Testis (tissue), 3 donors: Measurements from ENCODE around the gene DUSP19. TPM values are rescaled to one million over a fixed set of nuclear protein-coding genes. Genes with fewer than 3 reads are reported as not detected.

Source experiments
- DNase-seq: peaks from one replicate; pipeline ENCODE4 v3.0.0-alpha.2; 2019
- H3K27ac ChIP-seq, 2 donors: fragments of 200-600 bp; sonication (generic); one replicate each; pipeline ENCODE4 v1.5.1; 2019
- H3K27me3 ChIP-seq: fragments of 200-600 bp; sonication (generic); one replicate; pipeline ENCODE4 v1.5.1; 2019
- H3K36me3 ChIP-seq: fragments of 200-600 bp; sonication (generic); one replicate; pipeline ENCODE4 v1.5.1; 2017; ENCODE audit warnings: low read depth; ENCODE audit errors: missing control alignments
- H3K4me1 ChIP-seq: fragments of 200-600 bp; sonication (generic); one replicate; pipeline ENCODE4 v1.5.1; 2019
- H3K4me3 ChIP-seq, 2 donors: fragments of 200-600 bp; sonication (generic); one replicate each; pipeline ENCODE4 v1.5.1; 2017 to 2019
- H3K9me3 ChIP-seq: fragments of 200-600 bp; sonication (generic); one replicate; pipeline ENCODE4 v1.5.1; 2017
- CTCF ChIP-seq, 3 experiments: fragments of 450-650 bp in 2 of 3; fragments of 200-600 bp in 1 of 3; sonication (generic) in 1 of 3; IDR thresholded peaks; one replicate each; pipeline ENCODE4 v1.5.1; 2016 to 2019; ENCODE audit warnings: antibody characterized with exemption in 3 of 3, mild to moderate bottlenecking in 2 of 3, moderate library complexity in 1 of 3
- POLR2A ChIP-seq: fragments of 450-650 bp; IDR thresholded peaks from one replicate; pipeline ENCODE4 v1.6.1; 2017; ENCODE audit warnings: antibody characterized with exemption, mild to moderate bottlenecking, moderate library complexity
- whole genome bisulfite sequencing, 2 donors: methylation state at CpG; one replicate each; pipeline ENCODE4 v1.1.5; 2018; 5-methylcytosine and 5-hydroxymethylcytosine counted together
- intact Hi-C: fragments of 100-400 bp; cut with DNase I; formaldehyde crosslinking; loops from one replicate; pipeline ENCODE4 v1.15.1; 2023; ENCODE audit warnings: low total_unique reads
- polyA plus RNA-seq: library from polyadenylated mRNA; stranded (reverse); fragments of 350-450 nt; fragmentation: Illumina TruSeq; extraction: RNeasy Lipid Tissue Mini Kit (QIAGEN cat#74804); gene quantifications from one replicate; pipeline ENCODE4 v1.2.3, GENCODE V29; 2014; ENCODE audit warnings: low read depth, low replicate concordance; ENCODE audit not compliant: insufficient read depth
- total RNA-seq, 2 donors: library from RNA; depleted of rRNA; stranded (reverse); fragments of >200 nt; gene quantifications; one replicate each; pipeline ENCODE4 v1.2.3, GENCODE V29; 2016

DUSP19 gene
- total and polyA plus RNA-seq, 3 donors from 2014 or later: 3.8 to 4.5 (median 4.3) TPM

DNA sequence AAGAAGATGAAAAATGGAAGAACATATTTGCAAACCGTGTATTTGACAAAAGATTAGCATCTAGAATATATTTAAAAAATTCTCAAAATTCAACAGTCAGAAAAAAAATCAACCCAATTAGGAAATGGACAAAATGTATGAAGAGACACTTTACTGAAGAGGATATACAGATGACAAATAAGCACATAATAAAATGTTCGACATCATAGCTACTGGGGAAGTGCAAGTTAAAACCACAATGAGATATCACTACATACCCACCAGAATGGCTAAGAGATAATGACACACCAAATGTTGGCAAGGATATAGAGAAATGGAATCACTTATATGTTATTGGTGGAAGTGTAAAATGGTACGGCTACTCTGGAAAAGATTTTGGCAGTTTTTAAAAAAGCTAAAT, 34.0 kb downstream of the DUSP19 start:
- Histone ChIP-seq H3K27ac (no peak overlapping the region), H3K4me1 (no peaks in the 10 kb centered on the region), H3K9me3 (no peaks in the 10 kb centered on the region), H3K27me3 (no peaks in the 10 kb centered on the region), H3K36me3 (no peaks in the 10 kb centered on the region), H3K4me3 (no peak overlapping the region)
- 87 to 88% methylated on average over 3 of the region's 3 CpGs for WGBS, 2 donors
- TF ChIP-seq POLR2A (no peak), CTCF (IDR thresholded peaks at IDR 0.05) (no peak)
- DNase-seq: no peak
- intact Hi-C loops: no loop called here

DNA sequence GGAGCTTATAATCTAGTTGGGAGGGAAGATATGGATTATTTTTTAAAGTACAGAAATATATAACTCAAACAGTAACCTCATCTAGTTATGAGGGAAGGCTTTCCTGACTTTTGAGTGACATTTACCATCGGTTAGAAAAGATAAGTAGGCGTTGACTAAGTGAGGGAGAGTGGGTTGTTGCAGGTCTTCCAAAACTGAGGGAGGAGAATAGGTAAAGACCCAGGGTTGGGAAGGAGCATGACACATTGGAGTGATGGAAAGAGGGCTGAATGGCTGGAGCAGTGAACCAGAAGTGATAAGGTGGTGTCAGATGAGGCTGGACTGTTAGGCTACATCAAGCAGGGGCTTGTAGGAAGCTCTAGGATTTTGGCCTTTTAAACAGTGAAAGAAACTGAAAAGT, 35.1 kb downstream of the DUSP19 start:
- H3K36me3 ChIP-seq: no peaks in the 10 kb centered on the region
- H3K9me3 ChIP-seq: no peaks in the 10 kb centered on the region
- TF ChIP-seq POLR2A (no peak), CTCF (IDR thresholded peaks at IDR 0.05) (no peak)
- intact Hi-C loops: no loop called here
- H3K27me3 ChIP-seq: no peaks in the 10 kb centered on the region
- no peak for DNase-seq
- H3K4me1 ChIP-seq: no peaks in the 10 kb centered on the region
- no peak overlapping the region for H3K4me3 ChIP-seq
- 54 to 66% methylated on average over 2 of the region's 2 CpGs for WGBS, 2 donors
- H3K27ac ChIP-seq: no peak overlapping the region

DNA sequence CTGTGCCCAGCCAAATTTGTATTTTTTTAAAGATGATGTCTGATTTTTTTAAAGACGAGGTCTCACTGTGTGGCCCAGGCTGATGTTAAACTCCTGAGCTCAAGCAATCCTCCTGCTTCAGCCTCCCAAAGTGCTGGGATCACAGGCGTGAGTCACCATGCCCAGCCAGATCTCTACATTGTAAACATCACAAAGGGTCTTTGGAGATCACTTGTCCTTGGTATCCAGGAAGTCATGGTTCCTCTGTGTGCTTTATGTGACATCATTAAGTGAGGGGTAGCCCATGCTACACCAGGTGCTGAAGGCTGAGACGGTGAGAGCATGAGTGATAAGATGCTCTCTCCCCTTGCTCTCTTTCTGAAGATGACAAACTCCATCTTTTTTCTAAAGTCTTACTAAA, 38.7 kb downstream of the DUSP19 start:
- H3K4me3 ChIP-seq: no peak overlapping the region
- WGBS, 2 donors: 79 to 83% methylated on average over 3 of the region's 3 CpGs
- H3K4me1 ChIP-seq: no peaks in the 10 kb centered on the region
- DNase-seq: no peak
- H3K27ac ChIP-seq: no peak overlapping the region
- no peaks in the 10 kb centered on the region for H3K36me3 ChIP-seq
- H3K27me3 ChIP-seq: no peaks in the 10 kb centered on the region
- TF ChIP-seq POLR2A (no peak), CTCF (IDR thresholded peaks at IDR 0.05) (no peak)
- intact Hi-C loops: no loop called here
- no peaks in the 10 kb centered on the region for H3K9me3 ChIP-seq

DNA sequence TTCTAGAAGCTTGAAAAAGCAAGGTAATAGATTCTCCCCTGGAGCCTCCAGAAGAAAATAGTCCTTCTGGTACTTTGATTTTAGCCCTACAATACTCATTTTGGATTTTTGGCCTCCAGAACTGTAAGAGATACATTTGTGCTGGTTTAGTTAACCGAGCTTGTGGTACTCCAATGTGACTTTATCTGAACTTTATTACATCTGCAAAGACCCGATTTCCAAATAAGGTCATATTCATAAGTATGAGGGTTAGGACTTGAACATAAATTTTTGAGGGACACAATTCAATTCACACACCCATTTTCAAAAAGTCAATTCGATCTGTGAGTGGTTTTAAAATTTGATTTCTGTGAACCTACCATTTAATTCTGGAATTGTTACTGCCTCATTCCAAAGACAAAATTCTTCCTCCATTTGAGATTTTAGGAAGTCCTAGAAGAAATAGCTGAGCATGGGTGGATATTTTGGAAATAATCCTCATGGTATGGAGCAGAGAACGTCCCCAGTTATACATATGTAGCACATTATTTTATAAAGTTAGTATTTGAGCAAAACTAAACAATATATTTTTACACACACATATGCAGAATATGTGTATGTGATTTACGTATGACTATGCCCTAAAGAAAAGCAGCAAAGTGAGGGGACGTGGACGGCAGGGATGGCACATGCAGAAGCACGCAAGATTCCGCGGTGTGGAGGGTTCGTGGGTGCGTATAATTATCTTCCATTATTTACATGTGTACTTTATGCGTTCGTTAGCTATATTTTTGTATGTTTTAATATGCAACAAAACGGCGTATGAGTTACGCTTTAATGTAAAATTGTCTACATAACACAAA, 44.8 kb downstream of the DUSP19 start:
- Histone ChIP-seq H3K27ac (peak overlapping the region; percentile 85 to 87), H3K9me3 (no peaks in the 10 kb centered on the region), H3K27me3 (no peaks in the 10 kb centered on the region), H3K36me3 (no peaks in the 10 kb centered on the region), H3K4me3 (peak overlapping the region; percentile 83 to 88), H3K4me1 (peaks cover 3% of the 10 kb centered on the region)
- intact Hi-C loops: no loop called here
- WGBS, 2 donors: 20 to 21% methylated on average over 17 of the region's 17 CpGs
- TF ChIP-seq POLR2A: no peak
- DNase-seq: no peak

GRCh38 chr2:183123959-183124221, 45.3 kb downstream of the DUSP19 start:
- intact Hi-C loops: no loop called here
- H3K36me3 ChIP-seq: no peaks in the 10 kb centered on the region
- peak overlapping the region; percentile 85 to 87 for H3K27ac ChIP-seq
- DNase-seq: no peak
- peak overlapping the region; percentile 83 to 88 for H3K4me3 ChIP-seq
- H3K4me1 ChIP-seq: peaks cover 3% of the 10 kb centered on the region
- no peak for TF ChIP-seq CTCF (IDR thresholded peaks at IDR 0.05)
- no peaks in the 10 kb centered on the region for H3K9me3 ChIP-seq
- 0 to 1% methylated on average over 7 of the region's 7 CpGs for WGBS, 2 donors
- no peaks in the 10 kb centered on the region for H3K27me3 ChIP-seq
